Neural cell (in vitro differentiated cells): ENCODE data around the gene NSL1. TPM values are rescaled to one million over a fixed set of nuclear protein-coding genes. Genes with fewer than 3 reads are reported as not detected.

ENCODE experiments used
- H2AFZ ChIP-seq: fragments of 200-600, 300-800 bp; sonication (generic), shearing (Covaris generic); 2 replicates; pipeline ENCODE4 v1.6.0; 2014; ENCODE audit warnings: low read depth, mild to moderate bottlenecking, antibody characterized with exemption, low read length, moderate library complexity
- H3F3A ChIP-seq: fragments of 200-600 bp; shearing (Covaris generic); 2 replicates; pipeline ENCODE4 v1.6.1; 2016; ENCODE audit warnings: mild to moderate bottlenecking, moderate library complexity, mixed read lengths, antibody characterized with exemption, low read length; ENCODE audit not compliant: insufficient read depth, poor library complexity, severe bottlenecking
- H3K27ac ChIP-seq: fragments of 200-600, 300-800 bp; sonication (generic), shearing (Covaris generic); 2 replicates; pipeline ENCODE4 v1.5.1; 2014; ENCODE audit warnings: mild to moderate bottlenecking, low read length, moderate library complexity
- H3K27me3 ChIP-seq: fragments of 300-800, 200-600 bp; sonication (generic), shearing (Covaris generic); 2 replicates; pipeline ENCODE4 v1.6.0; 2014; ENCODE audit warnings: mild to moderate bottlenecking, low read depth, low read length, moderate library complexity; ENCODE audit not compliant: insufficient read depth
- H3K36me3 ChIP-seq: fragments of 300-800, 200-600 bp; sonication (generic), shearing (Covaris generic); 2 replicates; pipeline ENCODE4 v1.5.1; 2014; ENCODE audit warnings: mild to moderate bottlenecking, antibody characterized with exemption, low read length, moderate library complexity; ENCODE audit not compliant: insufficient read depth
- H3K4me2 ChIP-seq: fragments of 300-800, 200-600 bp; sonication (generic), shearing (Covaris generic); 2 replicates; pipeline ENCODE4 v1.6.0; 2014; ENCODE audit warnings: mild to moderate bottlenecking, low read length
- H3K4me3 ChIP-seq: fragments of 300-800, 200-600 bp; sonication (generic), shearing (Covaris generic); 2 replicates; pipeline ENCODE4 v1.5.1; 2014; ENCODE audit warnings: mild to moderate bottlenecking, low read length, moderate library complexity
- H3K79me2 ChIP-seq: fragments of 200-600 bp; shearing (Covaris generic); replicated peaks from 2 replicates; pipeline ENCODE4 v1.6.0; 2014; ENCODE audit warnings: mild to moderate bottlenecking, low read length, moderate library complexity; ENCODE audit not compliant: insufficient read depth
- H3K9ac ChIP-seq: fragments of 300-800, 200-600 bp; sonication (generic), shearing (Covaris generic); 2 replicates; pipeline ENCODE4 v1.6.1; 2016; ENCODE audit warnings: mild to moderate bottlenecking, low read length, mixed read lengths
- H3K9me2 ChIP-seq: fragments of 200-600 bp; shearing (Covaris generic); 2 replicates; pipeline ENCODE4 v1.6.1; 2016; ENCODE audit warnings: mild to moderate bottlenecking, low read length, mixed read lengths; ENCODE audit not compliant: insufficient read depth
- H3K9me3 ChIP-seq: fragments of 200-600, 300-800 bp; sonication (generic), shearing (Covaris generic); 2 replicates; pipeline ENCODE4 v1.6.1; 2016; ENCODE audit warnings: mild to moderate bottlenecking, mixed run types, low read length, moderate library complexity, mixed read lengths
- H4K20me1 ChIP-seq: fragments of 200-600 bp; shearing (Covaris generic); 2 replicates; pipeline ENCODE4 v1.6.1; 2016; ENCODE audit warnings: mild to moderate bottlenecking, mixed run types; ENCODE audit not compliant: insufficient read depth
- CTCF ChIP-seq: fragments of 450-650 bp; IDR thresholded peaks from 2 replicates; pipeline ENCODE4 v1.5.1; 2014; ENCODE audit warnings: antibody characterized with exemption, mild to moderate bottlenecking, moderate library complexity; ENCODE audit not compliant: poor library complexity, severe bottlenecking
- EP300 ChIP-seq: fragments of 450-650 bp; conservative IDR thresholded peaks from 2 replicates; pipeline ENCODE4 v1.6.1; 2014; ENCODE audit warnings: antibody characterized with exemption, mild to moderate bottlenecking, moderate library complexity; ENCODE audit not compliant: poor library complexity, severe bottlenecking
- EZH2 ChIP-seq: fragments of 200-600, 300-800 bp; shearing (Covaris generic), sonication (generic); IDR thresholded peaks from 2 replicates; pipeline ENCODE4 v1.6.1; 2014; ENCODE audit warnings: antibody characterized with exemption, low read length, borderline replicate concordance, mild to moderate bottlenecking; ENCODE audit not compliant: insufficient read depth, poor library complexity, severe bottlenecking
- MXI1 ChIP-seq: fragments of 450-650 bp; conservative IDR thresholded peaks from 2 replicates; pipeline ENCODE4 v1.6.1; 2014; ENCODE audit warnings: antibody characterized with exemption, mild to moderate bottlenecking; ENCODE audit not compliant: poor library complexity, severe bottlenecking
- POLR2AphosphoS5 ChIP-seq: IDR thresholded peaks from 2 replicates; pipeline ENCODE4 v1.6.1; 2012
- RAD21 ChIP-seq: fragments of 450-650 bp; conservative IDR thresholded peaks from 2 replicates; pipeline ENCODE4 v1.6.1; 2014; ENCODE audit warnings: antibody characterized with exemption, mild to moderate bottlenecking, moderate library complexity
- REST ChIP-seq: IDR thresholded peaks from 2 replicates; pipeline ENCODE4 v1.6.1; 2012; ENCODE audit warnings: borderline replicate concordance
- SMC3 ChIP-seq: fragments of 450-650 bp; conservative IDR thresholded peaks from 2 replicates; pipeline ENCODE4 v1.6.1; 2014; ENCODE audit warnings: antibody characterized with exemption, mild to moderate bottlenecking, moderate library complexity; ENCODE audit not compliant: poor library complexity
- TAF1 ChIP-seq: IDR thresholded peaks from 2 replicates; pipeline ENCODE4 v1.6.1; 2012; ENCODE audit warnings: low read depth
- polyA plus RNA-seq: library from polyadenylated mRNA; depleted of rRNA; stranded (reverse); fragments of >200 nt; gene quantifications from 2 replicates; pipeline ENCODE4 v1.2.3, GENCODE V29; 2014

Gene NSL1
- polyA plus RNA-seq, 1 donor from 2014 or later = 40.4 TPM

DNA sequence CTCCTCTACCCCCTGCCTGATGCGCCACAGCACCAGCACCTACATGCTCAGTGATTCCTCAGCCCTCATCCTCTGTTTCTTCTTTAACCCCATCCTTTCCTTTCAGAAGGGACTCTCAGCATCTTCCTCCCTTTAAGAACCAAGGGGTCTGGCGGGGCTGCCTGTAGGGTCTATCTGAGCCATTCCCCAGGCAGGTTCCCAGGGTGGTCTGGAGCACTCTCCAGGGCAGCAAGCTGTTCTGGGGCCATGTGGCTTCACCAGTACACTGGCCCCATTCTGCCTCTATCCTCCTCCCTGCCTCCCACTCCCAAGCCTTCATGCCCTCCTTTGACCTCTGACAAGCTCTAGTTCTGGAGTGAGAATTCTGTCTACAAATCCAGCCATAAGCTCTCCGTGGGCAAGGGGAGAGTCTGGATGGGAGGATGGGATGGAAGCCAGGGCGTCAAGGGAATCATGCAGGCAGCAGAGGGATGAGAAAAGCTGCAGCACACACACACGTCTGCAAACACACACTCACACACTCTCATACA is 102.3 kb downstream of the NSL1 start:
- no peak for TF ChIP-seq TAF1
- TF ChIP-seq RAD21 = no peak
- no peak for TF ChIP-seq MXI1
- TF ChIP-seq EP300 = no peak
- TF ChIP-seq REST = no peak
- TF ChIP-seq CTCF = no peak
- TF ChIP-seq EZH2 = no peak
- no peak for TF ChIP-seq SMC3
- TF ChIP-seq POLR2AphosphoS5 = no peak
- no peaks in the 10 kb centered on the region for H3F3A ChIP-seq
- H3K79me2 ChIP-seq = no peaks in the 10 kb centered on the region
- no peak overlapping the region for H3K4me3 ChIP-seq
- H4K20me1 ChIP-seq = no peaks in the 10 kb centered on the region
- no peak overlapping the region for H2AFZ ChIP-seq
- H3K9me3 ChIP-seq = no peaks in the 10 kb centered on the region
- H3K36me3 ChIP-seq = no peaks in the 10 kb centered on the region
- H3K9me2 ChIP-seq = no peaks in the 10 kb centered on the region
- no peak overlapping the region for H3K9ac ChIP-seq
- H3K27me3 ChIP-seq = no peaks in the 10 kb centered on the region
- H3K4me2 ChIP-seq = no peak overlapping the region
- no peak overlapping the region for H3K27ac ChIP-seq

DNA sequence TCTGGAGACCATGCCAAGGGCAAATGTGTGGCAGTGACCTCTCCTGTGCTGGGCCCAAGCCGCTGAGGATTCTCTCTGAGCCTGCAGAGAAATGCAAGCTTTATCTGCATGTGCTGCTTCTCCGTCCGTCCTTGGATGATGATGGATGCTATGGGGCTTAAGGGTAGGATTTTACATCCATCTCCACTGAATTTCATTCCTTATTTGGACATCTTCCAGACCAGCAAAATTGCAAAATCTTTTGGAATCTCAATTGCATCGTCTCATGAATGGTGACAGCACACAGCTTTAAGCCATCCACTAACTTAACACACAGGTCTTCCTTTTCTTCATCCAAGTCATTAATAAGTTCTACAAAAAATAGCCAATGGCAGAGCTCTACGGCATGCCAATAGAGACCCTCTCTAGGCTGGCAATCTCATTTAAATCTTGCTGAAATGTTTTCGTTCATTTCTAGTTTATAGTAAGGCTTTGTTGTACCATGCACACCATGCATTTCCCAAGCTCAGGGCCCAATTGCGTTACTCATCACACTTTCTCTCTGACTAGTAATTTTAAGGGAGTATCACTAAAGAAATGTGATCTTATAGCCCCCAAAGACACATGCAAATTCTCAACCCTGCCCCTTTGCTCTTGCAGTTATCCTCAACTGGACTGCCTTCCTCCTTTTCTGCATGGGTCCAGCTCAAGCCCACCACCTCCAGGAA is 103.1 kb downstream of the NSL1 start:
- H3K27ac ChIP-seq = no peak overlapping the region
- no peak for TF ChIP-seq EP300
- no peak for TF ChIP-seq MXI1
- no peak for TF ChIP-seq SMC3
- no peak for TF ChIP-seq REST
- no peak for TF ChIP-seq EZH2
- no peak for TF ChIP-seq POLR2AphosphoS5
- no peaks in the 10 kb centered on the region for H3K9me3 ChIP-seq
- H3K9me2 ChIP-seq = no peaks in the 10 kb centered on the region
- no peaks in the 10 kb centered on the region for H3F3A ChIP-seq
- no peaks in the 10 kb centered on the region for H3K79me2 ChIP-seq
- H3K4me2 ChIP-seq = no peak overlapping the region
- H3K4me3 ChIP-seq = no peak overlapping the region
- H4K20me1 ChIP-seq = no peaks in the 10 kb centered on the region
- H3K27me3 ChIP-seq = no peaks in the 10 kb centered on the region
- H3K36me3 ChIP-seq = no peaks in the 10 kb centered on the region
- H3K9ac ChIP-seq = no peak overlapping the region
- no peak overlapping the region for H2AFZ ChIP-seq
